ENCODE measurements around the gene ERO1A.

The ERO1A gene

DNA sequence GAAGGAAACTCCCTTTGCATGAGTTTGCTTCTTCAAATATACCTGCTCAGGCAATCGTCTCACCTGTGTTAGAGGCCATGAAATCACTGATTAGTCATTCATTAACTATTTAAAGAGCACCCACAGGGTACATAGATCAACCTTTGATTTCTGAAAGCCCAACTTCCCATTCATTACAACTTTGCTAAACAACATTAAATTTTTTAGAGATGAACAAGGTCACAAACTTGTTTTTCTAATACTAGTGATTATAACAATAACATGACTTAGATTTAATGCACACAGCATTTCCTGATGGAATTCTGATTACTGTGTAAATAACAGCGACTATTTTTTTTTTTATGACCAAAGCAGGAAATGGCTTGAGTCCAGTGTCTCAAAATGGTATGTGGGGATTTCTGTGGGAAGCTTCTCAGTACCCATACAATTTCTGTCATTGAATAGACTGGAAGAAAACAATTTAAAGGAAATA, 5.4 kb upstream of the ERO1A start:
- peak overlapping the region; percentile 98 for H3K27ac ChIP-seq
- peak; percentile 88 for DNase-seq (ENCODE audit: low read depth, low spot score)

- peak; percentile 18 for DNase-seq (ENCODE audit: low read depth, low spot score)
- H3K27ac ChIP-seq: peak overlapping the region; percentile 95
Observed at GRCh38 chr14:52694761-52695480, 437 bp downstream of the ERO1A start.

- H3K27ac ChIP-seq: peak overlapping the region; percentile 95
- DNase-seq (ENCODE audit: low read depth, low spot score): no peak
Observed at GRCh38 chr14:52693532-52693931, 1.8 kb downstream of the ERO1A start.

DNA sequence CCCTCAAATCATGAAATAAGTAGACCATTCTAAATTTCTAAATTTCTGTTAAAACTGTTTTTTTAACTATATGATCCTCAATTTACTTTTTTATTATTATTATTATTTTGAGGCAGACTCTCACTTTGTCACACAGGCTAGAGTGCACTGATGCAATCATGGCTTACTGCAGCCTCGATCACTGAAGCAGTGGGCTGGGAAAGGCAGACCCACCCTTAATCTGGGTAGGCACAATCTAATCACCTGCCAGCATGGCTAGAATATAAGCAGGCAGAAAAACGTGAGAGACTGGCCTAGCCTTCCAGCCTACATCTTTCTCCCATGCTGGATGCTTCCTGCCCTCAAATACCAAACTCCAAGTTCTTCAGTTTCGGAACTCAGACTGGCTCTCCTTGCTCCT, 2.3 kb downstream of the ERO1A start:
- peak overlapping the region; percentile 95 for H3K27ac ChIP-seq
- DNase-seq (ENCODE audit: low read depth, low spot score): no peak

GRCh38 chr14:52692248-52692962, 3.0 kb downstream of the ERO1A start:
- peak overlapping the region; percentile 95 for H3K27ac ChIP-seq
- no peak for DNase-seq (ENCODE audit: low read depth, low spot score)

- H3K27ac ChIP-seq: peak overlapping the region; percentile 95
- DNase-seq (ENCODE audit: low read depth, low spot score): no peak
Observed at GRCh38 chr14:52690983-52691760, 4.2 kb downstream of the ERO1A start.

- no peak for DNase-seq (ENCODE audit: low read depth, low spot score)
- H3K27ac ChIP-seq: no peak overlapping the region
Observed at GRCh38 chr14:52686176-52686575, 9.2 kb downstream of the ERO1A start.

DNA sequence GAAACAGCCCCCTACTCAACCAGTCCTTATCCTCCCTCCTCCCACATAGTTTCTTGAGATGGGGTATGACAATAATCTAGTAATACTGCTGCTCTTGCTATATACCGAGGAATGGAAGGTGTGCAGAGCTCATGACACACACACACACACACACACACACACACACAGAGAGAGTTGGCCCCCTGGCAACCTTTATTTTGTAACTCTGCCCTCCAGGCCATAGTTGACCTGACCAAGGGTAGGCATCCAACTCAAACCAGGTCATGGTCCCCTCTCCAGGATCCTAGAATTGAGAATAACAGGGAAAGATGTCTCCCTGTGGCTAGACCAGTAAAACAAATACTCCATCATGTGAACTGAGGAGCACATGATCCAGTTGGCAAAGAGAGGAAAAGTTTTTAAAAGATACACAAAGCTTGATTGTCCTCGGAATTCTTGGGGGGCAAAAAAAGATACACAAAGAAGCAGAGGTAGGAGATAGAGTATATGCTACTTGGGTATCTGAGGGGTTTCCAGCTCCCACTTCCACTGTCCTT, 11.3 kb downstream of the ERO1A start:
- H3K27ac ChIP-seq: no peak overlapping the region
- DNase-seq (ENCODE audit: low read depth, low spot score): no peak

GRCh38 chr14:52678591-52678990, 16.8 kb downstream of the ERO1A start:
- H3K27ac ChIP-seq: no peak overlapping the region
- DNase-seq (ENCODE audit: low read depth, low spot score): no peak

GRCh38 chr14:52663850-52664249, 31.5 kb downstream of the ERO1A start:
- DNase-seq (ENCODE audit: low read depth, low spot score): no peak
- H3K27ac ChIP-seq: no peak overlapping the region

DNA sequence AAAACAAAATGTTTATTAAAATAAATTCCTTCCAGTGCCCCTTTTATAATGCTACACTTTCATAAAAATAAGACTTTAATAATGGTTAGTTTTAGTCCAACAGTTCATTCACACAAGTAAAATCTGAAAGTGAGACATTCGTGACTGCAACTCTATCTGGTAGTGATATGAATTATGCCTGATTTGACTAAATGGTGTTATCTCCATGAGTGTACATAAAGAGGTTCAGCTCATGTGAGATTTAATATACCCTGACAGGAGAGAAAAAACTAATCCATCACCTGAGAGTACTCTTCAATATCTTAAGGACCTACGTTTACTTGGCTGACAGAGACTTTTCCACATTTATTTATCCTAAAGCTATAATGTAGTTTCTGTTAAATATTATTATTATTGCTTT, 34.0 kb downstream of the ERO1A start:
- no peak overlapping the region for H3K27ac ChIP-seq
- DNase-seq (ENCODE audit: low read depth, low spot score): no peak

- no peak for DNase-seq (ENCODE audit: low read depth, low spot score)
- no peak overlapping the region for H3K27ac ChIP-seq
Observed at GRCh38 chr14:52660832-52661231, 34.5 kb downstream of the ERO1A start.

- no peak for DNase-seq (ENCODE audit: low read depth, low spot score)
- no peak overlapping the region for H3K27ac ChIP-seq
Observed at GRCh38 chr14:52660325-52660724, 35.0 kb downstream of the ERO1A start.

GRCh38 chr14:52656905-52657304, 38.5 kb downstream of the ERO1A start:
- no peak for DNase-seq (ENCODE audit: low read depth, low spot score)
- no peak overlapping the region for H3K27ac ChIP-seq

GRCh38 chr14:52650774-52651173, 44.6 kb downstream of the ERO1A start:
- DNase-seq (ENCODE audit: low read depth, low spot score): no peak
- H3K27ac ChIP-seq: no peak overlapping the region

DNA sequence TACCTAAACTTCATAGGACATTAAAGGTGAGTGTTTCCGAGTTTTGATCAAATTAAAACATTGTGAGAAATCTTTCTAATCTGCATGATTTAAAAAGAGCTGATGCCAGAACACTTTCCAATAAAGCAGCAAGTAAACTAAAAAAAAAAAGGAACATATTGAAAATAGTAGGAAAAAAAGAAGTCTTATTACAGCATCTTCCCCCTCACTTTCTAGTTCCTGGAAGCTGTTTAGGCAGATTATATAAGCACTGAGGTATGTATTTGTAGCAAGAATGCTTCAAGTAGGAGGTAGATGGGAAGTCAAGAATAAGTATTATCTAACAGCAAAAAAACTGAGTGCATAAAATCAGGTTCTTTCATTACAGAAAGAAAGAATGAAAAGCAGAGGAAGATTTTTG, 45.8 kb downstream of the ERO1A start:
- DNase-seq (ENCODE audit: low read depth, low spot score): no peak
- H3K27ac ChIP-seq: no peak overlapping the region

DNA sequence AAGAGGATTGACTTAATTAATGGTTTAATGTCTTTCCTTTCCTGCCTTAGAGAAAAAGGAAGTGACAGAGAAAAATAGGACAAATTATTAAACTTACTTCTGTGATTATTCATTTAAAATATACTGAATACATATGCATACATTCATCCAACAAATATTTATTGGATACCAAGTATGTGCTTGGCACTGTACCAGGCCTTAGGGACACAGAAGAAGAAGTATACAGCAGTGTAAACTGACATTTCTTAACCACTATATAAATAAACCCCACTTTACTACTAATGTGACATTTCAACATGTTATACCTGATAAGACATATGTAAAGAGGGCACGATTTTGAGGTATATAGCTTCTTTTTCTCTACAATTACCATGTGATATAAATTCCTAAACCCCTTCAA, 53.6 kb downstream of the ERO1A start:
- DNase-seq (ENCODE audit: low read depth, low spot score): no peak
- H3K27ac ChIP-seq: no peak overlapping the region

GRCh38 chr14:52640137-52640536, 55.2 kb downstream of the ERO1A start:
- DNase-seq (ENCODE audit: low read depth, low spot score): no peak
- H3K27ac ChIP-seq: no peak overlapping the region

DNA sequence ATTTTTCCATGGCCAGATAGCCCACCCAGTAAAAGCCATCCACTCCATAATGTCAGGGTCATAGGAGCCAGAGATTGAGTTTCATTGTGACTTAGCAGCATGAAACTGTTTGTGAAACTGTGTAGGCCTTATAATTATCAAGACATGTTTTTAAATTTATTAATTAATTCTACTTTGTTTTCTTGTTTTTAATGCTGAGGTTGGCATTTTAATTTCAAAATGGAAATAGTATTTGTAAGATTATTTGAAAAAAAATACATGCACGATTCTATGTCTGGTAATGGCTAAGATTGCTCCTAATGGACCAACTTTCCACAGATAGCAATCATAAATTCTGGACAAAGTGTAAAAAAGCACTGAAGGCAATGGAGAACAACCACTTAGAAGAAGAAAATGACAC, 75.7 kb downstream of the ERO1A start:
- no peak for DNase-seq (ENCODE audit: low read depth, low spot score)
- no peak overlapping the region for H3K27ac ChIP-seq

GRCh38 chr14:52618602-52619001, 76.8 kb downstream of the ERO1A start:
- H3K27ac ChIP-seq: no peak overlapping the region
- no peak for DNase-seq (ENCODE audit: low read depth, low spot score)

DNA sequence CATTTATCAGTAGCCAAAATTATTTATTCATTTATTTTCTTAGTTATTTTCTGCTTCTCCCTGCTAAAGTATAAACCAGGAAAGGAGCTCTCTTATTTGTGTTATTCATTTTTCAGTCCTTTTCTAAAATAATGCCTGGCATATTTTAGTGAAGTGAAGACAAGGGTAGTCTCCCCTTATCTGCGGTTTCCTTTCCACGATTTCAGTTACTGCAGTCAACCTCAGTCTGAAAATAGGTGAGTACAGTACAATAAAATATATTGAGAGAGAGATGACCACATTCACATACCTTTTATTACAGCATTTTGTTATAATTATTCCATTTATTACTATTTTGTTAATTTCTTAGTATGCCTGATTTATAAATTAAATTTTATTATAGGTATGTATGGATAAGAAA, 85.2 kb downstream of the ERO1A start:
- no peak for DNase-seq (ENCODE audit: low read depth, low spot score)
- H3K27ac ChIP-seq: no peak overlapping the region
